Measurements from ENCODE around the gene SVOP. TPM values are rescaled to one million over a fixed set of nuclear protein-coding genes. Genes with fewer than 3 reads are reported as not detected.

SVOP gene
- total and polyA plus RNA-seq, 4 donors: 0.10 TPM; not detected in 3

DNA sequence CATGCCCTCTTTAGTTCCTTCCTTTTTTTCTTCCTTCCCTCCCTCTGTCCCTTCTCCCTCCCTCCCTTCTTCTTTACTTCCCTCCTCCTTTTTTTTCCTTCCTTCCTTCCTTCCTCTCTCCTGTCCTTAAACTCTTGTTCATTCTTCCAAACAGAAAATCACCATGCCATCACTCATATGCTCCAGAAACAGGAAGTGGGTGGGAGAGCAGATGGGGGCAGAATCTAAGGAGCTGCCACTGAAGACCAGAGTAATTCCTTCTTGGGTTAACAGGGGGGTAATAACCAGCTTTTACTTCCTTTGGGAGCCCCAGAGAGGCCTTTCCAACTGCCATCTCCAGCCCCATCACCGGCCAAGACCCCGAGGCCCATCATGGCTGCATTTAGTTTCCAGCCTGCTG, 51.2 kb downstream of the SVOP start:
- WGBS: 87% methylated on average over 2 of the region's 2 CpGs
- no peak overlapping the region for H3K4me3 ChIP-seq (ENCODE audit: low read depth in 1 of 3, low read length in 3 of 3)
- TF ChIP-seq FOXA1 (IDR thresholded peaks at IDR 0.05) (no peak), JUND (IDR thresholded peaks at IDR 0.05) (no peak), GABPA (IDR thresholded peaks at IDR 0.05 in 1 of 2, conservative IDR thresholded peaks at IDR 0.05 in 1 of 2) (no peak), HNF4A (conservative IDR thresholded peaks at IDR 0.05) (no peak), ATF3 (IDR thresholded peaks at IDR 0.05) (no peak), YY1 (IDR thresholded peaks at IDR 0.05) (no peak), FOXA2 (IDR thresholded peaks at IDR 0.05) (no peak), NR2F2 (IDR thresholded peaks at IDR 0.05) (no peak), RAD21 (IDR thresholded peaks at IDR 0.05) (no peak)
- TF ChIP-seq, protein P1, sequence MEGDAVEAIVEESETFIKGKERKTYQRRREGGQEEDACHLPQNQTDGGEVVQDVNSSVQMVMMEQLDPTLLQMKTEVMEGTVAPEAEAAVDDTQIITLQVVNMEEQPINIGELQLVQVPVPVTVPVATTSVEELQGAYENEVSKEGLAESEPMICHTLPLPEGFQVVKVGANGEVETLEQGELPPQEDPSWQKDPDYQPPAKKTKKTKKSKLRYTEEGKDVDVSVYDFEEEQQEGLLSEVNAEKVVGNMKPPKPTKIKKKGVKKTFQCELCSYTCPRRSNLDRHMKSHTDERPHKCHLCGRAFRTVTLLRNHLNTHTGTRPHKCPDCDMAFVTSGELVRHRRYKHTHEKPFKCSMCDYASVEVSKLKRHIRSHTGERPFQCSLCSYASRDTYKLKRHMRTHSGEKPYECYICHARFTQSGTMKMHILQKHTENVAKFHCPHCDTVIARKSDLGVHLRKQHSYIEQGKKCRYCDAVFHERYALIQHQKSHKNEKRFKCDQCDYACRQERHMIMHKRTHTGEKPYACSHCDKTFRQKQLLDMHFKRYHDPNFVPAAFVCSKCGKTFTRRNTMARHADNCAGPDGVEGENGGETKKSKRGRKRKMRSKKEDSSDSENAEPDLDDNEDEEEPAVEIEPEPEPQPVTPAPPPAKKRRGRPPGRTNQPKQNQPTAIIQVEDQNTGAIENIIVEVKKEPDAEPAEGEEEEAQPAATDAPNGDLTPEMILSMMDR (IDR thresholded peaks at IDR 0.05; ENCODE audit: low read depth, low read length, missing input control): no peak
- no peaks in the 10 kb centered on the region for H3K27me3 ChIP-seq (ENCODE audit: control insufficient read depth in 4 of 4, insufficient read depth in 4 of 4, low read length in 3 of 4)
- H3K27ac ChIP-seq (ENCODE audit: low read depth in 1 of 2, low read length in 2 of 2): no peak overlapping the region
- H3K36me3 ChIP-seq (ENCODE audit: control insufficient read depth in 4 of 4, insufficient read depth in 3 of 4, low read depth in 1 of 4, low read length in 3 of 4): no peaks in the 10 kb centered on the region
- H3K4me1 ChIP-seq (ENCODE audit: control insufficient read depth in 4 of 4, insufficient read depth in 4 of 4, low read length in 3 of 4): no peaks in the 10 kb centered on the region
- H3K9me3 ChIP-seq (ENCODE audit: control insufficient read depth in 4 of 4, low read length in 3 of 4): no peaks in the 10 kb centered on the region
- no peak overlapping the region for H3K9ac ChIP-seq (ENCODE audit: low read depth in 1 of 2, low read length in 2 of 2)
- no peak for DNase-seq (ENCODE audit: low spot score)

DNA sequence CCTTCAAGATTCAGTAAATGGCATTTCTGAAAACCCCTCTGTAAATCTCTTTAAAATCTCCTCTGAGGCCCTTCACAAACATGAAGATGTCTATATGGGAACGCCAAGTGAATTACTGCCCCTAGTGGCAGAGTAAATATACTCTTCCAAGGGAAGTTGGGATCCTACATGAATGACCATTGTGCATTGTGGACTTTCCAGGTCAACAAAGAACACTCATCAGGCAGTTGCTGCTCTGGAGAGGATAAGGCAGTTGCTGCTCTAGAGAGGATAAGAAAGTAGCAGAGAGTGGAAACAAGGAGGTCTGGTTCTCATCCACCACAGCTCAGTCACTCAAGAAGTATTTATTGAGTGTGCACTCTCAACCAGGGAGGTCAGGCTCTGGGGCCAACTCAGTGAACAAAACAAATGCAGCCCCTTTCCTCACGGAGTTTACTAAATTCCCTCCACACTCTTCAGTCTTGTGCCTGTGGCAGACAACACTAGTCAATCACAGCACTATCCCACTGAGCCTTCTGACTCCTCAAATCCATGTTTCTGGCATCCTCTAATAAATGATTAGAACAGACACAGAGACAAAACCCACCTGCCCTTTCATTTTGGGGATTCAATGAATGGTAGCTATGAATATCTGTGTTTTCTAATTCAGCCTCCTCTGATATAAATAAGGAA, 52.9 kb downstream of the SVOP start:
- H3K27me3 ChIP-seq (ENCODE audit: control insufficient read depth in 4 of 4, insufficient read depth in 4 of 4, low read length in 3 of 4): no peaks in the 10 kb centered on the region
- DNase-seq (ENCODE audit: low spot score): no peak
- H3K4me3 ChIP-seq (ENCODE audit: low read depth in 1 of 3, low read length in 3 of 3): no peak overlapping the region
- H3K36me3 ChIP-seq (ENCODE audit: control insufficient read depth in 4 of 4, insufficient read depth in 3 of 4, low read depth in 1 of 4, low read length in 3 of 4): no peaks in the 10 kb centered on the region
- no peaks in the 10 kb centered on the region for H3K9me3 ChIP-seq (ENCODE audit: control insufficient read depth in 4 of 4, low read length in 3 of 4)
- H3K9ac ChIP-seq (ENCODE audit: low read depth in 1 of 2, low read length in 2 of 2): no peak overlapping the region
- no peak for TF ChIP-seq YY1 (IDR thresholded peaks at IDR 0.05)
- TF ChIP-seq RAD21 (IDR thresholded peaks at IDR 0.05): peak; percentile 24 to 55
- no peak for TF ChIP-seq HNF4G (IDR thresholded peaks at IDR 0.05)
- no peak for TF ChIP-seq EGR1 (IDR thresholded peaks at IDR 0.05; ENCODE audit: low read depth in 2 of 2)
- TF ChIP-seq REST (IDR thresholded peaks at IDR 0.05): no peak
- no peak for TF ChIP-seq GABPA (IDR thresholded peaks at IDR 0.05 in 1 of 2, conservative IDR thresholded peaks at IDR 0.05 in 1 of 2)
- TF ChIP-seq, protein P1 (IDR thresholded peaks at IDR 0.05; ENCODE audit: low read depth, low read length, missing input control): peak; percentile 27
- H3K4me1 ChIP-seq (ENCODE audit: control insufficient read depth in 4 of 4, insufficient read depth in 4 of 4, low read length in 3 of 4): no peaks in the 10 kb centered on the region
- H3K27ac ChIP-seq (ENCODE audit: low read depth in 1 of 2, low read length in 2 of 2): no peak overlapping the region
- WGBS: 60% methylated on average over 2 of the region's 2 CpGs
